Vagina (tissue), 2 donors: ENCODE data around the gene GBP5. TPM values are rescaled to one million over a fixed set of nuclear protein-coding genes. Genes with fewer than 3 reads are reported as not detected.

Experiments used
- DNase-seq, 2 donors: peaks; one replicate each; pipeline ENCODE4 v3.0.0-alpha.2; 2017; ENCODE audit errors: extremely low spot score in 2 of 2
- H3K27ac ChIP-seq: fragments of 200-600 bp; sonication (generic); one replicate; pipeline ENCODE4 v1.5.1; 2019
- H3K27me3 ChIP-seq: fragments of 200-600 bp; sonication (generic); one replicate; pipeline ENCODE4 v1.5.1; 2019
- H3K36me3 ChIP-seq, 2 donors: fragments of 200-600 bp; sonication (generic); one replicate each; pipeline ENCODE4 v1.5.1; 2017 to 2019
- H3K4me1 ChIP-seq: fragments of 200-600 bp; sonication (generic); one replicate; pipeline ENCODE4 v1.5.1; 2019
- H3K4me3 ChIP-seq, 2 donors: fragments of 200-600 bp; sonication (generic); 1 replicate in 1 of 2; 2 replicates in 1 of 2; pipeline ENCODE4 v1.5.1; 2016 to 2019
- H3K9me3 ChIP-seq: fragments of 200-600 bp; sonication (generic); one replicate; pipeline ENCODE4 v1.5.1; 2019
- POLR2A ChIP-seq, 2 donors: fragments of 450-650 bp; IDR thresholded peaks; one replicate each; pipeline ENCODE4 v1.6.1; 2017; ENCODE audit warnings: antibody characterized with exemption in 2 of 2, mild to moderate bottlenecking in 2 of 2, moderate library complexity in 2 of 2
- POLR2AphosphoS5 ChIP-seq, 2 donors: sonication (generic); formaldehyde crosslinking; IDR thresholded peaks; one replicate each; pipeline ENCODE4 v1.9.0; 2017; ENCODE audit warnings: antibody characterized with exemption in 2 of 2, mild to moderate bottlenecking in 2 of 2, low read depth in 1 of 2; ENCODE audit not compliant: insufficient read depth in 1 of 2
- intact Hi-C: fragments of 100-400 bp; cut with DNase I; formaldehyde crosslinking; loops from one replicate; pipeline ENCODE4 v1.15.1; 2023
- total RNA-seq: library from RNA; depleted of rRNA; stranded (reverse); fragments of >200 nt; gene quantifications from one replicate; pipeline ENCODE4 v1.2.3, GENCODE V29; 2016
- TF ChIP-seq, protein P1 (sequence below), 3 experiments: fragments of 450-650 bp in 2 of 3; fragments of 200-600 bp in 1 of 3; sonication (generic) in 1 of 3; IDR thresholded peaks; one replicate each; pipeline ENCODE4 v1.5.1; 2017 to 2019; ENCODE audit warnings: antibody characterized with exemption in 3 of 3, mild to moderate bottlenecking in 2 of 3, moderate library complexity in 2 of 3

The GBP5 gene
- total RNA-seq, 1 donor from 2014 or later = 4.2 TPM

DNA sequence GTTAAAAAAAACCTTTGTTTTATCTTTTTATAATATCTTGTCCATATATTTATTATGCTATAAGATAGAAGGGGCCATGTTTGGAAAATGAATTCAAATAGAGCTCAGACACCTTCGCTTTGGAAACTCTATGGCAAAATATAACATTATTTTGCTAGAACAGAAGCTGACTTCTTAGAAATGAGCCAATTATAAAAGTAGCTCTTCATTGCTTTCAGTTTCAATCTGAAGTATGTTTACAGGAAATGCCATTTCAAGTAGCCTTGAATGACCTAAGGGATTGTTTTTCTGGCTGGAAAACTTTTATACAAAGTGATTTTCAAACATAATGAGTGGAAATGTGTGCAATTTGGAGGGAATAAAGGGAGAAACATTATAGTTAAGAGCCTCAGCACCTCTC, 37.8 kb upstream of the GBP5 start:
- TF ChIP-seq POLR2A (IDR thresholded peaks at IDR 0.05) = no peak
- peak in 1 of 2 donors; percentile 43 for TF ChIP-seq POLR2AphosphoS5 (IDR thresholded peaks at IDR 0.05; ENCODE audit: insufficient read depth in 1 of 2, low read depth in 1 of 2)
- TF ChIP-seq, protein P1, sequence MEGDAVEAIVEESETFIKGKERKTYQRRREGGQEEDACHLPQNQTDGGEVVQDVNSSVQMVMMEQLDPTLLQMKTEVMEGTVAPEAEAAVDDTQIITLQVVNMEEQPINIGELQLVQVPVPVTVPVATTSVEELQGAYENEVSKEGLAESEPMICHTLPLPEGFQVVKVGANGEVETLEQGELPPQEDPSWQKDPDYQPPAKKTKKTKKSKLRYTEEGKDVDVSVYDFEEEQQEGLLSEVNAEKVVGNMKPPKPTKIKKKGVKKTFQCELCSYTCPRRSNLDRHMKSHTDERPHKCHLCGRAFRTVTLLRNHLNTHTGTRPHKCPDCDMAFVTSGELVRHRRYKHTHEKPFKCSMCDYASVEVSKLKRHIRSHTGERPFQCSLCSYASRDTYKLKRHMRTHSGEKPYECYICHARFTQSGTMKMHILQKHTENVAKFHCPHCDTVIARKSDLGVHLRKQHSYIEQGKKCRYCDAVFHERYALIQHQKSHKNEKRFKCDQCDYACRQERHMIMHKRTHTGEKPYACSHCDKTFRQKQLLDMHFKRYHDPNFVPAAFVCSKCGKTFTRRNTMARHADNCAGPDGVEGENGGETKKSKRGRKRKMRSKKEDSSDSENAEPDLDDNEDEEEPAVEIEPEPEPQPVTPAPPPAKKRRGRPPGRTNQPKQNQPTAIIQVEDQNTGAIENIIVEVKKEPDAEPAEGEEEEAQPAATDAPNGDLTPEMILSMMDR (IDR thresholded peaks at IDR 0.05) = no peak
- H3K9me3 ChIP-seq = no peaks in the 10 kb centered on the region
- peaks cover 15% of the 10 kb centered on the region for H3K4me1 ChIP-seq
- H3K4me3 ChIP-seq = peak overlapping the region in 1 of 2 donors; percentile 13
- peak overlapping the region; percentile 51 for H3K27ac ChIP-seq
- no peak for DNase-seq
- intact Hi-C loops = no loop called here
- no peaks in the 10 kb centered on the region for H3K27me3 ChIP-seq
- H3K36me3 ChIP-seq = no peaks in the 10 kb centered on the region

DNA sequence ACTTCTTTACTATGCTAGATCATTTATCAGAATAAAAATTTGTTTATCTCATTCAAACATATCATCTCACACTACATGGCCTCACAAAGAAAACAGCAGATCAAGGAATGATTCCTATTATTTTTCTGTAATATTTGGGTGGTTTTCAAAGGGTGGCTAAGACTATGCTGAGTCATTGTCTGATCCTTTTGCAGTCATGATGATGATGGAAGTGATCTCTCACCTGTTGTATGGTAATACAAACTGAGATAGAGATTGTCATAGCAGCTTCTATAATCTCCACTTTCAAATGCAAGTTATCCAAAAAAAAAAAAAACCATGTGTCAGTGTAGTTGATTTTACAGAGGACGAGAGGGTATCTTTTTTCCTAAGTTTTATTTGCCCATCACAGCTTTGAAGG, 37.2 kb upstream of the GBP5 start:
- Histone ChIP-seq H3K9me3 (no peaks in the 10 kb centered on the region), H3K4me1 (peaks cover 15% of the 10 kb centered on the region), H3K4me3 (no peak overlapping the region), H3K27ac (no peak overlapping the region), H3K36me3 (no peaks in the 10 kb centered on the region), H3K27me3 (no peaks in the 10 kb centered on the region)
- TF ChIP-seq POLR2A (IDR thresholded peaks at IDR 0.05) = no peak
- TF ChIP-seq POLR2AphosphoS5 (IDR thresholded peaks at IDR 0.05; ENCODE audit: insufficient read depth in 1 of 2, low read depth in 1 of 2) = no peak
- TF ChIP-seq, protein P1 (IDR thresholded peaks at IDR 0.05) = no peak
- no peak for DNase-seq
- intact Hi-C loops = no loop called here

DNA sequence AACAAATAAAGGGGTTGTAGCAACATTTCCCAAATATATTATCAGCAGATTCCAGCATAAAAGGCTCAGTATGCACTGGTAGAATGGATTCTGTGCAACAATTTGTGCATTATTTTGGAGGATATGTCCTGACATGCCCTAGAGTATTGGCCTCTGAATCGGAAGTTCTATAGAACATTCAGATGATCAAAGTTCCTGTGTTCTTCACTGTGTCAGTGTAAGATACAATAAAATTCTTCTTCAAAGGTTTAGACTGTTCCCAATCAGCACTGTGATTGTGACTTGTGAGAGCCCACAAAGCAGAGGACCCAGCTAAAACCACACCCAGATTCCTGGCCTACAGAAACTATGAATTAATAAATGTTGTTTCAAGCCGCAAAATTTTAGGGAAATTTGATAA, 33.6 kb upstream of the GBP5 start:
- Histone ChIP-seq H3K27me3 (no peaks in the 10 kb centered on the region), H3K4me3 (no peak overlapping the region), H3K36me3 (no peaks in the 10 kb centered on the region), H3K4me1 (peaks cover 14% of the 10 kb centered on the region), H3K27ac (no peak overlapping the region), H3K9me3 (no peaks in the 10 kb centered on the region)
- no peak for TF ChIP-seq POLR2A (IDR thresholded peaks at IDR 0.05)
- TF ChIP-seq, protein P1 (IDR thresholded peaks at IDR 0.05) = no peak
- TF ChIP-seq POLR2AphosphoS5 (IDR thresholded peaks at IDR 0.05; ENCODE audit: insufficient read depth in 1 of 2, low read depth in 1 of 2) = no peak
- intact Hi-C loops = no loop called here
- no peak for DNase-seq

DNA sequence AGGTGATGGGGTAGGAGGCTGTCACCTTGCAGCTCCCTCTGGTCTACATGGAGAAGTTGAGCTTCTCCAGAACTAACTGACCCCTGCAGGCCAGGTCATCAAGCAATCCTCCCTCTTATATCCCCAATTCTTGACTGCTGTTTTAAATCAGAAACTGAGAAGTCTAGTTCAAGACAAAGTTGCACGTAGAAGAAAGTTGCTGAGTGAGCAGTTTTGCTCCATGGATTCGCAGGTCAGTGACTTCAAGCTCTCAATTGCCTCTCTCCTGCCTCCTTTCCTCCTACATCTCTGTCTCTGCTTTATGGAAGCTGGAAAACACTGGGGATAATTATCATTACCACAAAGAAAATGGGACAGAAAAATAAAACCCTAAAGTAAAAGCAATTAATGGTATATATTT, 32.8 kb upstream of the GBP5 start:
- no peak overlapping the region for H3K27ac ChIP-seq
- intact Hi-C loops = no loop called here
- no peaks in the 10 kb centered on the region for H3K36me3 ChIP-seq
- no peaks in the 10 kb centered on the region for H3K27me3 ChIP-seq
- no peaks in the 10 kb centered on the region for H3K9me3 ChIP-seq
- H3K4me1 ChIP-seq = peaks cover 7% of the 10 kb centered on the region
- no peak for TF ChIP-seq POLR2A (IDR thresholded peaks at IDR 0.05)
- TF ChIP-seq, protein P1 (IDR thresholded peaks at IDR 0.05) = no peak
- TF ChIP-seq POLR2AphosphoS5 (IDR thresholded peaks at IDR 0.05; ENCODE audit: insufficient read depth in 1 of 2, low read depth in 1 of 2) = no peak
- no peak for DNase-seq
- H3K4me3 ChIP-seq = no peak overlapping the region

DNA sequence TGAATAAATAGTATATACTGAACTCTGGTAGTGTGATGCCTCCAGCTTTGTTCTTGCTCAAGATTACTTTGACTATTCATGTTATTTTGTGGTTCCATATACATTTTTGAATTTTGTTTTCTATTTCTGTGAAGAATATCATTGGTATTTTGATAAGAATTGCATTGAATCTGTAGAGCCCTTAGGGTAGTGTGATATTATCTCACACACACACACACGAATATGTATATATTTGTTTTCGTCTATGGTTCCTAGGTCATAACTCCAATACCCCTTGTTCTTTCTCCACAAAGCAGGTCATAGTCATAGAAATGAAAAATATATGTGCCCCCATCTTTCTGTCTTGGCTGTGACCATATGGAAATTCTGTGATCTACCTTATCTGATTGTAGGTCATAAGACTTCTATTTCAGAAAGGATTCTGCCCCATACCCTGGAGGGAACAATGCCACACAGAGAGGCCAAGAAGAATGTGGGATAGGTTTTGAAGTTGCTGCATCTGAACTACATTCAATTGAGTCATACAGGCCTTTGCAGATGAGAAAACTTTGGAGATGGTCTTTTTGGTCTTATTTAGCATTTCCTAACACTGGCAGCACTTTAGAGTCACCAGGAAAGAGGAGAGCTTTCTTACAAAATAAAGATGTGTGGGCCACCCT, 32.0 kb upstream of the GBP5 start:
- no peaks in the 10 kb centered on the region for H3K9me3 ChIP-seq
- no peak for DNase-seq
- intact Hi-C loops = no loop called here
- no peak for TF ChIP-seq POLR2A (IDR thresholded peaks at IDR 0.05)
- TF ChIP-seq, protein P1 (IDR thresholded peaks at IDR 0.05) = no peak
- TF ChIP-seq POLR2AphosphoS5 (IDR thresholded peaks at IDR 0.05; ENCODE audit: insufficient read depth in 1 of 2, low read depth in 1 of 2) = no peak
- H3K36me3 ChIP-seq = no peaks in the 10 kb centered on the region
- H3K4me1 ChIP-seq = no peaks in the 10 kb centered on the region
- H3K27ac ChIP-seq = no peak overlapping the region
- H3K4me3 ChIP-seq = no peak overlapping the region
- no peaks in the 10 kb centered on the region for H3K27me3 ChIP-seq
